Peyer's patch (tissue), 4 donors: ENCODE measurements around the gene FGF21.

ENCODE experiments used
- POLR2A ChIP-seq, 2 donors: fragments of 450-650 bp; IDR thresholded peaks; one replicate each; pipeline ENCODE4 v1.5.1; 2017; ENCODE audit warnings: antibody characterized with exemption in 2 of 2, mild to moderate bottlenecking in 2 of 2, moderate library complexity in 2 of 2
- TF ChIP-seq, protein P1 (sequence below), 6 experiments: fragments of 450-650 bp in 4 of 6; fragments of 200-600 bp in 2 of 6; sonication (generic) in 1 of 6; IDR thresholded peaks; one replicate each; pipeline ENCODE4 v1.5.1; 2017 to 2019; ENCODE audit warnings: antibody characterized with exemption in 6 of 6, mild to moderate bottlenecking in 3 of 6, moderate library complexity in 1 of 6

DNA sequence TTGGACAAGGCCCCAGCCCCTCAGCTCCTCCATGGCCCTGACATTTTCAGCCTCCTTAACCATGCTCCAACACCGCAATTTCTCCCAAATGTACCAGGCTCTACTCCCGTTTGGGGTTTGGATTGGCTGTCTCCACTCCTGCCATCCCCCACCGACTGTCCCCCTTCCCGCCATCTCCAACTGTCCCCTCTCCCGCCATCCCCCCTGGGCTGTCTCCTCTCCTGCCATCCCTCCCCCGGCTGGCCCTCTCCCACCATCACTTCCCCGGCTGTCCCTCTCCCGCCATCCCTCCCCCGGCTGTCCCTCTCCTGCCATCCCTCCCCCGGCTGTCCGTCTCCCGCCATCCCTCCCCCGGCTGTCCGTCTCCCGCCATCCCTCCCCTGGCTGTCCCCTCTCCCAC, 50.1 kb downstream of the FGF21 start:
- TF ChIP-seq, protein P1, sequence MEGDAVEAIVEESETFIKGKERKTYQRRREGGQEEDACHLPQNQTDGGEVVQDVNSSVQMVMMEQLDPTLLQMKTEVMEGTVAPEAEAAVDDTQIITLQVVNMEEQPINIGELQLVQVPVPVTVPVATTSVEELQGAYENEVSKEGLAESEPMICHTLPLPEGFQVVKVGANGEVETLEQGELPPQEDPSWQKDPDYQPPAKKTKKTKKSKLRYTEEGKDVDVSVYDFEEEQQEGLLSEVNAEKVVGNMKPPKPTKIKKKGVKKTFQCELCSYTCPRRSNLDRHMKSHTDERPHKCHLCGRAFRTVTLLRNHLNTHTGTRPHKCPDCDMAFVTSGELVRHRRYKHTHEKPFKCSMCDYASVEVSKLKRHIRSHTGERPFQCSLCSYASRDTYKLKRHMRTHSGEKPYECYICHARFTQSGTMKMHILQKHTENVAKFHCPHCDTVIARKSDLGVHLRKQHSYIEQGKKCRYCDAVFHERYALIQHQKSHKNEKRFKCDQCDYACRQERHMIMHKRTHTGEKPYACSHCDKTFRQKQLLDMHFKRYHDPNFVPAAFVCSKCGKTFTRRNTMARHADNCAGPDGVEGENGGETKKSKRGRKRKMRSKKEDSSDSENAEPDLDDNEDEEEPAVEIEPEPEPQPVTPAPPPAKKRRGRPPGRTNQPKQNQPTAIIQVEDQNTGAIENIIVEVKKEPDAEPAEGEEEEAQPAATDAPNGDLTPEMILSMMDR (IDR thresholded peaks at IDR 0.05): no peak
- TF ChIP-seq POLR2A (IDR thresholded peaks at IDR 0.05): no peak
